GM12878 (cell line): ENCODE data around the gene DENND1A. TPM values are rescaled to one million over a fixed set of nuclear protein-coding genes. Genes with fewer than 3 reads are reported as not detected.
A peak's percentile ranks its signal among the peaks of the same experiment; 100 is the strongest.

Source experiments
- ATAC-seq: fragments of 200-7000 bp; cut with Tn5 transposase; 3 replicates; pipeline ENCODE4 v1.9.1; 2020; ENCODE audit warnings: mild to moderate bottlenecking, moderate library complexity
- BruUV-seq: library from RNA; stranded (reverse); fragments of 400-500 nt; replicated peaks from 2 replicates; lab custom pipeline; 2021; lab: Mats Ljungman, UMichigan
- CTCF ChIA-PET: fragments of 300-600 bp; sonication (Branson Sonifier 250); formaldehyde crosslinking; extraction: SDS; loops from one replicate; lab custom pipeline; 2021; ENCODE audit warnings: inconsistent platforms; lab: Yijun Ruan, JAX
- POLR2A ChIA-PET: fragments of 350-600 bp; formaldehyde crosslinking; extraction: SDS; loops from one replicate; lab custom pipeline; 2021; ENCODE audit warnings: inconsistent platforms; lab: Charles Lee
- RAD21 ChIA-PET: fragments of 300-600 bp; sonication (Branson Sonifier 250); formaldehyde crosslinking; loops from one replicate; lab custom pipeline; 2023; ENCODE audit warnings: antibody characterized with exemption; ENCODE audit not compliant: unreplicated experiment; lab: Charles Lee
- SMC1A ChIA-PET: fragments of 300-600 bp; sonication (Branson Sonifier 250); formaldehyde crosslinking; loops from one replicate; lab custom pipeline; 2023; ENCODE audit not compliant: unreplicated experiment, uncharacterized antibody; lab: Charles Lee
- DNase-seq: peaks from one replicate; pipeline ENCODE4 v3.0.0-alpha.2; 2011; ENCODE audit warnings: low read depth, low spot score
- FAIRE-seq: peaks from 3 replicates; lab custom pipeline; 2011; peaks lifted over from hg19 to GRCh38; lab: Jason Lieb, UNC
- H2AFZ ChIP-seq: 2 replicates; pipeline ENCODE4 v1.6.0; 2011; ENCODE audit warnings: low read depth, low read length, control low read depth; ENCODE audit not compliant: control insufficient read depth
- H3K27ac ChIP-seq: 2 replicates; pipeline ENCODE4 v1.5.1; 2011; ENCODE audit warnings: control low read depth; ENCODE audit not compliant: control insufficient read depth, insufficient read depth
- H3K27me3 ChIP-seq, 2 experiments: replicated peaks in 1 of 2; 2 replicates each; pipeline versions ENCODE4 v1.6.0 to v1.6.1; 2011; ENCODE audit warnings: low read length in 1 of 2; ENCODE audit not compliant: control insufficient read depth in 2 of 2, insufficient read depth in 2 of 2
- H3K36me3 ChIP-seq, 2 experiments: 2 replicates each; pipeline ENCODE4 v1.5.1; 2011; ENCODE audit warnings: low read length in 1 of 2; ENCODE audit not compliant: control insufficient read depth in 2 of 2, insufficient read depth in 2 of 2
- H3K4me1 ChIP-seq: 2 replicates; pipeline ENCODE4 v1.6.1; 2011; ENCODE audit warnings: mild to moderate bottlenecking, low read length, moderate library complexity, mixed read lengths; ENCODE audit not compliant: control insufficient read depth, insufficient read depth
- H3K4me2 ChIP-seq: 2 replicates; pipeline ENCODE4 v1.6.0; 2011; ENCODE audit warnings: control low read depth; ENCODE audit not compliant: control insufficient read depth, insufficient read depth
- H3K4me3 ChIP-seq: fragments of 200-600 bp; sonication (generic); 2 replicates; pipeline ENCODE4 v1.5.1; 2016
- H3K79me2 ChIP-seq: 2 replicates; pipeline ENCODE4 v1.6.0; 2011; ENCODE audit warnings: low read length; ENCODE audit not compliant: control insufficient read depth, insufficient read depth
- H3K9ac ChIP-seq: 2 replicates; pipeline ENCODE4 v1.8.0; 2011; ENCODE audit warnings: low read length, control low read depth, mixed read lengths; ENCODE audit not compliant: control insufficient read depth, insufficient read depth
- H3K9me3 ChIP-seq: replicated peaks from 3 replicates; pipeline ENCODE4 v1.5.1; 2011; ENCODE audit warnings: mild to moderate bottlenecking, low read length; ENCODE audit not compliant: control insufficient read depth, insufficient read depth
- H4K20me1 ChIP-seq: 2 replicates; pipeline ENCODE4 v1.6.0; 2011; ENCODE audit not compliant: control insufficient read depth, insufficient read depth
- ATF3 ChIP-seq: IDR thresholded peaks from 2 replicates; pipeline ENCODE4 v1.6.1; 2011; ENCODE audit warnings: low read depth, mild to moderate bottlenecking, low read length, moderate library complexity, borderline replicate concordance; ENCODE audit errors: extremely low read depth
- EED ChIP-seq: sonication (generic); IDR thresholded peaks from 2 replicates; pipeline ENCODE4 v1.6.1; 2016; ENCODE audit warnings: antibody characterized with exemption, low read depth
- HDGF ChIP-seq: fragments of 450-650 bp; IDR thresholded peaks from 2 replicates; pipeline ENCODE4 v1.6.1; 2016; ENCODE audit warnings: antibody characterized with exemption
- KDM1A ChIP-seq: fragments of 200-600 bp; sonication (generic); IDR thresholded peaks from 2 replicates; pipeline ENCODE4 v1.6.1; 2016; ENCODE audit warnings: borderline replicate concordance
- MEF2A ChIP-seq: IDR thresholded peaks from 2 replicates; pipeline ENCODE4 v1.6.1; 2011; ENCODE audit warnings: low read depth, mild to moderate bottlenecking, low read length, moderate library complexity; ENCODE audit not compliant: insufficient read depth
- MEF2B ChIP-seq: fragments of 450-650 bp; IDR thresholded peaks from 2 replicates; pipeline ENCODE4 v1.6.1; 2018; ENCODE audit warnings: mild to moderate bottlenecking, moderate library complexity; ENCODE audit not compliant: partially characterized antibody, poor library complexity, severe bottlenecking
- PBX3 ChIP-seq: IDR thresholded peaks from 2 replicates; pipeline ENCODE4 v1.6.1; 2011; ENCODE audit warnings: mild to moderate bottlenecking, low read depth, low read length, moderate library complexity; ENCODE audit not compliant: insufficient replicate concordance
- ZNF24 ChIP-seq: fragments of 450-650 bp; IDR thresholded peaks from 2 replicates; pipeline ENCODE4 v1.6.1; 2017; ENCODE audit warnings: antibody characterized with exemption, mild to moderate bottlenecking
- ZNF687 ChIP-seq: fragments of 450-650 bp; IDR thresholded peaks from 2 replicates; pipeline ENCODE4 v1.6.1; 2017; ENCODE audit warnings: mild to moderate bottlenecking, moderate library complexity
- in situ Hi-C: fragments of 300-500 bp; cut with MboI; formaldehyde crosslinking; loops from 9 replicates; pipeline ENCODE4 v1.14.3; 2018; ENCODE audit warnings: mixed read lengths
- intact Hi-C: fragments of 100-400 bp; cut with micrococcal nuclease; formaldehyde crosslinking; loops from one replicate; pipeline ENCODE4 v1.14.2; 2022; ENCODE audit not compliant: unreplicated experiment
- polyA plus RNA-seq, 11 experiments: library from polyadenylated mRNA; depleted of rRNA in 4 of 11; unstranded in 6 of 11; stranded (reverse) in 5 of 11; fragments of >200 nt; fragmentation: Nextera tagmentation in 4 of 11; fragmentation: Illumina TruSeq in 1 of 11; extraction: Ambion mirVana in 4 of 11; extraction: Trizol in 1 of 11; gene quantifications; 1 replicate in 1 of 11; 2 replicates in 10 of 11; pipeline versions ENCODE4 v1.2.1 to v1.2.3, GENCODE V29; 2011 to 2016; ENCODE audit warnings: inconsistent platforms in 2 of 11, missing spikeins in 2 of 11, low read depth in 1 of 11
- total RNA-seq, 4 experiments: library from RNA; depleted of rRNA in 3 of 4; stranded (reverse); fragments of >200 nt in 3 of 4; fragmentation: Illumina TruSeq in 1 of 4; extraction: Trizol in 1 of 4; gene quantifications; 2 replicates each; pipeline versions ENCODE4 v1.2.1 to v1.2.3, GENCODE V29; 2013 to 2021

DENND1A gene
- total and polyA plus RNA-seq, 10 of the 15 experiments (the other 5 are each of a cell fraction or from before 2014, with no cell fraction given): 14.1 to 48.6 (median 35.2) TPM

- TF ChIP-seq ZNF687 (0 out of 2 replicates have a peak, but pooled peaks have one; percentile 13), EED (no peak), HDGF (no peak), MEF2B (peak; percentile 32), MEF2A (no peak), KDM1A (no peak), ATF3 (no peak)
These were observed 592.0 kb downstream of the DENND1A start (continued) for GRCh38 chr9:123337971-123338370.

GRCh38 chr9:123336959-123337358 is 593.0 kb downstream of the DENND1A start:
- SMC1A ChIA-PET: interaction anchor here (1.4 to 12.9 kb wide), 3 partner anchors 14 to 75 kb away, joined by 3 to 268 read pairs (median 7); no protein-coding TSS in a partner anchor
- H2AFZ ChIP-seq: no peak overlapping the region
- no peak overlapping the region for H3K9ac ChIP-seq
- TF ChIP-seq ZNF24 (peak; percentile 93), PBX3 (no peak)
- TF ChIP-seq, all 136 proteins: peak for 1
- Histone ChIP-seq H3K79me2 (no peaks in the 10 kb centered on the region), H3K4me2 (no peak overlapping the region), H3K9me3 (no peaks in the 10 kb centered on the region), H3K27me3 (no peaks in the 10 kb centered on the region), H4K20me1 (no peaks in the 10 kb centered on the region), H3K4me3 (no peak overlapping the region), H3K27ac (0 out of 2 replicates have a peak overlapping the region, but pooled peaks have one; percentile 17), H3K36me3 (no peaks in the 10 kb centered on the region), H3K4me1 (peaks cover 70% of the 10 kb centered on the region)
- CTCF ChIA-PET: interaction anchor here (1.1 to 4.8 kb wide), 3 partner anchors 11 to 235 kb away, joined by 3 to 56 read pairs (median 4); no protein-coding TSS in a partner anchor
- intact Hi-C loops: loop anchor here (5.0 kb wide), 1 partner anchor 160 kb away; no protein-coding TSS in a partner anchor
- POLR2A ChIA-PET: interaction anchor here (0.5 to 4.2 kb wide), 3 partner anchors 10 to 102 kb away, joined by 3 to 35 read pairs (median 9); no protein-coding TSS in a partner anchor
- ATAC-seq (no peak), FAIRE-seq (no peak), DNase-seq (no peak)
- in situ Hi-C loops: no loop called here
- RAD21 ChIA-PET: interaction anchor here (1.0 to 7.9 kb wide), 4 partner anchors 11 to 242 kb away, joined by 3 to 61 read pairs (median 22); no protein-coding TSS in a partner anchor
- no TSS peak for BruUV-seq
